ENCODE results near the gene QKI. TPM values are rescaled to one million over a fixed set of nuclear protein-coding genes. Genes with fewer than 3 reads are reported as not detected.
"Not testable (repeated sequence)": the region's sequence is repeated elsewhere in the genome, so short reads cannot be mapped to it uniquely, and the experiment has no call there.

The QKI gene
- total RNA-seq, 1 experiment from 2014 or later = 50.8 TPM

DNA sequence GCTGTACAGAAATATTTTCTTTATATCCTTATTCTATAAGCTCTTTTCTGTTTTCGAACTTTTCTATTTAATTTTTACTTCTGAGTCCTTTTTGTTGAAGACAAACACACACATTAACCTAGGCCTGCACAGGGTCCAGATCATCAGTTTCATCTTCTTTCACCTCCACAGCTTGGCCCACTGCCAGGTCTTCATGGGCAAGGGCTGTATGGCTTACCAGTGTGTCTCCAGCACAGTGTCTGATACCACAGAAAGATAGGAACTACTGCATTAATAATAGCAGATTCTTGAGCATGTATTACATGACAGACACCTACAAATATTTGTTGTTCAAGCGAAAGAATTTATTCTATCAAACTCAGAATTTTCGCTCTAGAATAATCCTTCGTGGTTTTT lies 24.4 kb downstream of the QKI start:
- POLR2A ChIA-PET (ENCODE audit: unreplicated experiment) = no interaction called here
- H4K20me1 ChIP-seq (ENCODE audit: insufficient read depth) = peaks cover 91% of the 10 kb centered on the region

GRCh38 chr6:163439390-163439789 lies 24.9 kb downstream of the QKI start:
- POLR2A ChIA-PET (ENCODE audit: unreplicated experiment); intact Hi-C loops (cut with micrococcal nuclease; ENCODE audit: unreplicated experiment); CTCF ChIA-PET; BruUV-seq (replicated peaks); H3K36me3 ChIP-seq (ENCODE audit: low read depth); H3K27ac ChIP-seq; H3K4me1 ChIP-seq (replicated peaks; ENCODE audit: insufficient read depth); H2AFZ ChIP-seq; H3F3A ChIP-seq (ENCODE audit: insufficient read depth, low read depth); H3K4me2 ChIP-seq; DNase-seq; H3K4me3 ChIP-seq; H3K9me3 ChIP-seq (ENCODE audit: insufficient read depth, low read depth); H3K9me2 ChIP-seq (ENCODE audit: insufficient read depth); H3K27me3 ChIP-seq (ENCODE audit: insufficient read depth, low read depth): not testable (repeated sequence)
- Histone ChIP-seq H3K79me2 (ENCODE audit: low read depth) (peaks cover 99% of the 10 kb centered on the region), H4K20me1 (ENCODE audit: insufficient read depth) (peaks cover 91% of the 10 kb centered on the region)

More for the DNA sequence above, 24.4 kb downstream of the QKI start:
- TF ChIP-seq EZH2 (IDR thresholded peaks at IDR 0.05; ENCODE audit: low read depth) = no peak
- TF ChIP-seq, protein P1, sequence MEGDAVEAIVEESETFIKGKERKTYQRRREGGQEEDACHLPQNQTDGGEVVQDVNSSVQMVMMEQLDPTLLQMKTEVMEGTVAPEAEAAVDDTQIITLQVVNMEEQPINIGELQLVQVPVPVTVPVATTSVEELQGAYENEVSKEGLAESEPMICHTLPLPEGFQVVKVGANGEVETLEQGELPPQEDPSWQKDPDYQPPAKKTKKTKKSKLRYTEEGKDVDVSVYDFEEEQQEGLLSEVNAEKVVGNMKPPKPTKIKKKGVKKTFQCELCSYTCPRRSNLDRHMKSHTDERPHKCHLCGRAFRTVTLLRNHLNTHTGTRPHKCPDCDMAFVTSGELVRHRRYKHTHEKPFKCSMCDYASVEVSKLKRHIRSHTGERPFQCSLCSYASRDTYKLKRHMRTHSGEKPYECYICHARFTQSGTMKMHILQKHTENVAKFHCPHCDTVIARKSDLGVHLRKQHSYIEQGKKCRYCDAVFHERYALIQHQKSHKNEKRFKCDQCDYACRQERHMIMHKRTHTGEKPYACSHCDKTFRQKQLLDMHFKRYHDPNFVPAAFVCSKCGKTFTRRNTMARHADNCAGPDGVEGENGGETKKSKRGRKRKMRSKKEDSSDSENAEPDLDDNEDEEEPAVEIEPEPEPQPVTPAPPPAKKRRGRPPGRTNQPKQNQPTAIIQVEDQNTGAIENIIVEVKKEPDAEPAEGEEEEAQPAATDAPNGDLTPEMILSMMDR (conservative IDR thresholded peaks at IDR 0.05) = no peak
- no TSS peak for BruUV-seq (replicated peaks)
- Histone ChIP-seq H3K9me3 (ENCODE audit: insufficient read depth, low read depth) (no peaks in the 10 kb centered on the region), H3F3A (ENCODE audit: insufficient read depth, low read depth) (peaks cover 3% of the 10 kb centered on the region; the same call in 1 of the 2 replicates), H3K27ac (no peak overlapping the region), H3K79me2 (ENCODE audit: low read depth) (peaks cover 99% of the 10 kb centered on the region), H3K36me3 (ENCODE audit: low read depth) (0 out of 2 replicates have a peak, but pooled peaks cover 2% of the 10 kb centered on the region), H3K4me2 (no peak overlapping the region), H2AFZ (no peak overlapping the region), H3K9me2 (ENCODE audit: insufficient read depth) (no peaks in the 10 kb centered on the region; the same call in 1 of the 2 replicates), H3K27me3 (ENCODE audit: insufficient read depth, low read depth) (no peaks in the 10 kb centered on the region), H3K4me1 (replicated peaks; ENCODE audit: insufficient read depth) (no peaks in the 10 kb centered on the region), H3K4me3 (no peak overlapping the region)
- CTCF ChIA-PET = no interaction called here
- no peak for DNase-seq
- intact Hi-C loops (cut with micrococcal nuclease; ENCODE audit: unreplicated experiment) = no loop called here

- Histone ChIP-seq H3K4me1 (replicated peaks; ENCODE audit: insufficient read depth) (no peaks in the 10 kb centered on the region), H3K4me3 (no peak overlapping the region), H3F3A (ENCODE audit: insufficient read depth, low read depth) (peaks cover 3% of the 10 kb centered on the region; the same call in 1 of the 2 replicates), H3K27me3 (ENCODE audit: insufficient read depth, low read depth) (no peaks in the 10 kb centered on the region), H2AFZ (no peak overlapping the region), H4K20me1 (ENCODE audit: insufficient read depth) (peaks cover 89% of the 10 kb centered on the region), H3K79me2 (ENCODE audit: low read depth) (peaks cover 100% of the 10 kb centered on the region), H3K27ac (no peak overlapping the region), H3K4me2 (no peak overlapping the region), H3K9me3 (ENCODE audit: insufficient read depth, low read depth) (no peaks in the 10 kb centered on the region), H3K36me3 (ENCODE audit: low read depth) (0 out of 2 replicates have a peak, but pooled peaks cover 2% of the 10 kb centered on the region), H3K9me2 (ENCODE audit: insufficient read depth) (no peaks in the 10 kb centered on the region; the same call in 1 of the 2 replicates)
- intact Hi-C loops (cut with micrococcal nuclease; ENCODE audit: unreplicated experiment) = no loop called here
- no peak for DNase-seq
- ChIA-PET POLR2A (ENCODE audit: unreplicated experiment) (no interaction called here), CTCF (no interaction called here)
- no TSS peak for BruUV-seq (replicated peaks)
- TF ChIP-seq EZH2 (IDR thresholded peaks at IDR 0.05; ENCODE audit: low read depth) = no peak
- TF ChIP-seq, protein P1 (conservative IDR thresholded peaks at IDR 0.05) = no peak
Observed at GRCh38 chr6:163439997-163440396, 25.5 kb downstream of the QKI start.

DNA sequence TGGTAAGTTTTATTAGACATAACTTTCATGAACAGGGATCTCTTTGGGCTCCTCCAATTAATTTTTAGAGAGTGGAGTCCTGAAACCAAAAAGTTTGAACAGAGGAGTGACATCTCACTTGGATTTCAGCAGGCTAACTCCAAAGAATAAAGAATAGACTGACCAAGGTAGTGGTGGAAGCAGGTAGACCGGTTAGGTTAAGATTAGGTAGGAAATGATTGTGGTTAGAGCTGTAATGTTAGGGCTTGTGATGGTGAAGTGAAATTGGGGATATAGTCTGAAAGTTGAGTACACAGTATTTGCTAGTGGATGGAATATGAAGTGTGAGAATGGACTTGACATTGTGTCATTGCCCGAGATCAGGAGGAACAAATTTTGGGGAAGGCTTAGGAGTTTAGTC lies 27.8 kb downstream of the QKI start:
- TF ChIP-seq, protein P1 (conservative IDR thresholded peaks at IDR 0.05) = no peak
- no peak for TF ChIP-seq EZH2 (IDR thresholded peaks at IDR 0.05; ENCODE audit: low read depth)
- peaks cover 100% of the 10 kb centered on the region for H3K79me2 ChIP-seq (ENCODE audit: low read depth)
- H3F3A ChIP-seq (ENCODE audit: insufficient read depth, low read depth) = peaks cover 6% of the 10 kb centered on the region; the same call in 1 of the 2 replicates
- no peak overlapping the region for H3K4me2 ChIP-seq
- no peaks in the 10 kb centered on the region; the same call in 1 of the 2 replicates for H3K9me2 ChIP-seq (ENCODE audit: insufficient read depth)
- 0 out of 2 replicates have a peak, but pooled peaks cover 2% of the 10 kb centered on the region for H3K36me3 ChIP-seq (ENCODE audit: low read depth)
- intact Hi-C loops (cut with micrococcal nuclease; ENCODE audit: unreplicated experiment) = no loop called here
- no TSS peak for BruUV-seq (replicated peaks)
- H3K9me3 ChIP-seq (ENCODE audit: insufficient read depth, low read depth) = no peaks in the 10 kb centered on the region
- H3K4me3 ChIP-seq = no peak overlapping the region
- H4K20me1 ChIP-seq (ENCODE audit: insufficient read depth) = peaks cover 84% of the 10 kb centered on the region
- POLR2A ChIA-PET (ENCODE audit: unreplicated experiment) = no interaction called here
- no peak overlapping the region for H2AFZ ChIP-seq
- H3K27ac ChIP-seq = no peak overlapping the region
- no peaks in the 10 kb centered on the region for H3K27me3 ChIP-seq (ENCODE audit: insufficient read depth, low read depth)
- CTCF ChIA-PET = no interaction called here
- DNase-seq = no peak
- no peaks in the 10 kb centered on the region for H3K4me1 ChIP-seq (replicated peaks; ENCODE audit: insufficient read depth)

Measured in PC-9 (cell line).